HG03342 (cell line): ENCODE measurements around the gene TAF5.
"Not testable (repeated sequence)": the region's sequence is repeated elsewhere in the genome, so short reads cannot be mapped to it uniquely, and the experiment has no call there.

Experiments used
- ATAC-seq: cut with Tn5 transposase; IDR thresholded peaks from one replicate; pipeline ENCODE4 v1.9.1; 2021; ENCODE audit warnings: mild to moderate bottlenecking, moderate library complexity; ENCODE audit not compliant: unreplicated experiment

Gene TAF5

DNA sequence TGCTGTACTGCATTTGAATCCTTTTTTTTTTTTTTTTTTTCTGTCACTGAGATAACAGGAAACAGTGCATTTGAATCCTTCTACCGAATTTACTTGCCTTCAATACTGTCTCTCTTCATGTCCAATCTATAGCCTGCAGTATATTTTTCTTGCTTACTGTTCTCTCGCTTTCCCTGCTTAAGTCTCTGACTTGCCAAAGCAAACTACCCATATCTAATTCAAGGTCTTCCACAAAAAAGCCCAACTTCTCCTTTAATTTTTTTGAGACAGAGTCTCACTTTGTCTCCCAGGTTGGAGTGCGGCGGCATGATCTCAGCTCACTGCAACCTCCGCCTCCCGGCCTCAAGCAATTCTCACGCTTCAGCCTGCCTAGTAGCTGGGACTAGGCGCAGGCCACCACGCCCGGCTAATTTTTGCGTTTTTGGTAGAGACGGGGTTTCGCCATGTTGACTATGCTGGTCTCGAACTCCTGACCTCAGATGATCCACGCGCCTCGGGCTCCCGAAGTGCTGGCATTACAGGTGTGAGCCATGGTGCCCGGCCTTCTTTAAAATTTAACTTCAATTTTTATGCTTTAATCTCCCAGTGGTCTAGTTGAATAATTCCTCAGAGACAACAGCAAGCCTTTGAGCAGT, 29.5 kb downstream of the TAF5 start:
- no peak for ATAC-seq

- ATAC-seq = no peak
These were observed 45.8 kb downstream of the TAF5 start for GRCh38 chr10:103413564-103413963.

GRCh38 chr10:103415581-103415980, 47.8 kb downstream of the TAF5 start:
- no peak for ATAC-seq

DNA sequence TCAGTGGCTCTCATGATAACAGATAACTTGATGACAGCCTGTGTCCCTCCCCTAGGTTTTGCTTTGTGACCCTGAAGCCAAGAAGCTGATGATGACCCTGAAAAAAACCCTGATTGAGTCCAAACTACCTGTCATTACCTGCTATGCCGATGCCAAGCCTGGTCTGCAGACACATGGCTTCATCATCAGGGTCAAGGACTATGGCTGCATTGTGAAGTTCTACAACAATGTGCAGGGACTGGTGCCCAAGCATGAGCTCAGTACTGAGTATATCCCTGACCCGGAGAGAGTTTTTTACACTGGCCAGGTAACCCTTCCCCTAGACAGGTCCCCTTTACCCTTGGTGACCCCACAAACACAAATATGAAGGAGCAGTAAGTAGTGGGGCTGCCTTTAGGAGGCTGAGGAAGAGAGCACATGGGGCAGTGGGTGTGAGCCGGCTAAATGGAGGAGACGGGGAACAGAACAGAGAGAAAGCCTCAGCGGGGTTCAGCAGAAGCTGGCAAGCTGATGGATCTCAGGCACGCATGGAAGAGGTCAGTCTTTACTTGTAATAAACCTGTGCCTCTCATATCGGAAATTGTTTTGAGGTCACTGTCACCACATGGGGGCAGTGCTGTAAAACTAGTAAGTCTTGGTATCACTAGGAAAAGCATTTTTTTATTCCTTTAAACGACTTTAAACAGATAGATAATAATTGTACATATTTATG, 48.8 kb downstream of the TAF5 start:
- ATAC-seq = no peak

DNA sequence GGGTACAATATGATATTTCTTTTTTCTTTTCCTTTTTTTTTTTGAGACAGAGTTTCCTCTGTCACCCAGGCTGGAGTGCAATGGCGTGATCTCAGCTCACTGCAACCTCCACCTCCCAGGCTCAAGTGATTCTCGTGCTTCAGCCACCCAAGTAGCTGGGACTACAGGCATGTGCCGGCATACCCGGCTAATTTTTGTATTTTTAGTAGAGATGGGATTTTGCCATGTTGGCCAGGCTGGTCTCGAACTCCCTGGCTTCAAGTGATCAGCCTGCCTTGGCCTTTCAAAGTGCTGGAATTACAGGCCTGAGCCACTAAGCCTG, 49.3 kb downstream of the TAF5 start:
- not testable (repeated sequence) for ATAC-seq

- ATAC-seq = no peak
These were observed 49.8 kb downstream of the TAF5 start for GRCh38 chr10:103417601-103418000.

DNA sequence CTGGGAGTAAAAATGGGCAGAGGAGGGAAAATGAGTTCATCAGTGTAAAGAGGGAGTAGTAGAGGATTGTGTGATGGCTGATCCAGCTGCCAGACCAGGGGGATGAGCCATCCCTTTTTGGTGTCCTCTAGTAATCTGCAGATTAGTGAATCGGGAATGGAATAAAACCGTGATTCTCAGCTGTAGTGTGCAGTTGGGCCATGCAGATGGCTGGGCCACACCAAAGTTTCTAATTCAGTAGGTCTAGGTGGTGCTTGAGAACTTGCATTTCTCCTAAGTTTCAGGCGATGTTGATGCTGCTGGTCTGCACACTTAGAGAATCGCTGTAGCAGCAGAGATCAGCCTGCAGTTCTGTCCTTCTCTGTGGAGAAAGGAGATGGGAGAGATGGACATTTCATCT, 51.3 kb downstream of the TAF5 start:
- ATAC-seq = no peak

- ATAC-seq = no peak
These were observed 56.0 kb downstream of the TAF5 start for GRCh38 chr10:103423748-103424147.

GRCh38 chr10:103427866-103428265, 60.1 kb downstream of the TAF5 start:
- ATAC-seq = no peak

DNA sequence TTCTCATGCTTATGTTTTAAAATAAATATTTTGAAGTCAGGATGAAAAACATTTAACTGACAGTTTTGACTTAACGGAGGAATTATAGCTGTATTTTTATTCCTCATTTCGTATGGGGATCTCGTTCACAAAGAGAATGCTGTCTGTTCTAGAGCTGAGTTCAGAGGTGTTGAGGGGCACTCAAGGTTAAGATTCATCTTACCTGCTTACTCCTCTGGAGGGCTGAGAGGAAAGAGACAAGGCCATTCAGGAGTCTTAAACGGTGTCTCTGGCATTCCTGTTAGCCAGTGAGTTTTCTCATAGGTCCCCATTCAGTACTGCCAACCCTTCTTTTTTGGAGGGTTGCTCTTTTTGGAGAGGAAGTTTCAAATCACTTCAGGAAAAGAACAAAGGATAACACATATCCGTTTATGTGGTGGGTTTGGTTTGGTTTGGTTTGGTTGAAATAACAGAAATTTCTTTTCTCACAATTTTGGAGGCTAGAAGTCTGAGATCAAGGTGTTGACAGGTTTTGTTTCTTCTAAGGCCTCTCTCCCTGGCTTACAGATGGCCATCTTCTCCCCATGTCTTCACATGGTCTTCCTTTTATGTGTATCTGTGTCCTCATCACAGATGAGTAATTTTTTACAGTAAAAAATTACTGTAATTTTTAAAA, 61.3 kb downstream of the TAF5 start:
- no peak for ATAC-seq

DNA sequence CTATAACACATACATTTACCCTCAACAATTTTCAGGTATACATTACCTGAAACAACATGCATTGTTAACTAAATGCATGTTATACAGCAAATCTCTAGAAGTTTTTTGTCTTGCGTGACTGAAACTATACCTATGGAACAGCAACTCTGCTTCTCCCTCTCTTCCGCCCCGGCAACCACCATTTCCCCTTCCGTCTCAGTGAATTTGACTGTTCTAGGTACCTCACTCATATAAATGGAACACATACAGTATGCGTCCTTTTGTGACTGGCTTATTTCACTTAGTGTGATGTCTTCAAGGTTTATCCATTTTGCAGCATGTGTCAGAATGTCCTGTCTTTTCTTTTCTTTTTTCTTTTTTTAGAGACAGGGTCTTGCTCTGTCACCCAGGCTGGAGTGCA, 61.9 kb downstream of the TAF5 start:
- no peak for ATAC-seq

DNA sequence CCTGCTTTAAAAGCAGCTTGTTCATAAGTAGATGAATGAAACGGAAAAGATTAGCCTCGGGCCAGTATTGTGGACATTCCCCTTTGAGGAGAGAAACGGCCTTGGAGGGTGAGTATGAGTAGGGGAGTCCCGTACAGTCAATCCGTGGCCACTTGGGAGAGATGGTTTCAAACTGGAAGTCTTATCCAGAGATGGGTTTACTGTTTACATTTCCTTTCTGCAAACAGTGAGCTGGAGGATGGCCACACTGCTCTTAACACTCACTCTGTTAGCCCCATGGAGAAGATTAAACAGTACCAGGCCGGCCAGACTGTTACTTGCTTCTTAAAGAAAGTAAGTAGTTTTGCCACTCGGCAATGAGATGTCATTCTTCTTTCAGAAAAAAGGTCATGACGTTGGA, 64.1 kb downstream of the TAF5 start:
- ATAC-seq = no peak

DNA sequence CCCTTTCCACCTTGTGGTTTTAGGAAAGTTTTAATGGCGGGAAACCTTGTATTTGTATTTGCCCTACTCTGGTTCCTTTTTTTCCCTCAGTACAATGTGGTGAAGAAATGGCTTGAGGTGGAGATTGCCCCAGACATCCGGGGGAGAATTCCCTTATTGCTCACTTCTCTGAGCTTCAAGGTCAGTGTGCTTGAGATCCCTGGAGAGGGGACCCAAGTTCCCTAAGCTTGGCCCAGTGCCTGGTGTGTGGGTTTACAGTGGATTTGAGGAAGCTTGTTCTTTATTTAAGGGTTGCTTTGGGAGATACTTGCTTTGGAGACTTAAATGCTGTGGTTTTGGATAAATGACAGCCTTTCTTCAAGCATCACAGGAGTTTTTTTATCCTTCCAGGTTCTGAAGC, 66.1 kb downstream of the TAF5 start:
- ATAC-seq = no peak
